SK-N-SH treated with all-trans-retinoic acid at 6 μM for 48 hours (cell line): Measurements from ENCODE around the gene MYEOV.

Experiments used
- BACH2 ChIP-seq: fragments of 250-450 bp; sonication (Bioruptor Pico); IDR thresholded peaks from 2 replicates; pipeline ENCODE4 v1.9.0; 2021; ENCODE audit warnings: mild to moderate bottlenecking, borderline replicate concordance
- CREB5 ChIP-seq: fragments of 250-450 bp; sonication (Bioruptor Pico); IDR thresholded peaks from 2 replicates; pipeline ENCODE4 v1.5.1; 2020; ENCODE audit warnings: low read depth, mild to moderate bottlenecking, moderate library complexity
- CSDC2 ChIP-seq: fragments of 250-450 bp; sonication (Bioruptor Pico); IDR thresholded peaks from 2 replicates; pipeline ENCODE4 v1.5.0; 2020; ENCODE audit warnings: mild to moderate bottlenecking, moderate library complexity
- ISL1 ChIP-seq: fragments of 250-450 bp; sonication (Bioruptor Pico); IDR thresholded peaks from 2 replicates; pipeline ENCODE4 v2.1.2; 2022; ENCODE audit warnings: mild to moderate bottlenecking, moderate library complexity
- SNAI2 ChIP-seq: fragments of 250-450 bp; sonication (Bioruptor Pico); IDR thresholded peaks from 2 replicates; pipeline ENCODE4 v1.5.0; 2020; ENCODE audit warnings: mild to moderate bottlenecking, moderate library complexity
- TCF4 ChIP-seq: fragments of 250-450 bp; sonication (Bioruptor Pico); IDR thresholded peaks from 2 replicates; pipeline ENCODE4 v1.8.0; 2021; ENCODE audit warnings: mild to moderate bottlenecking, moderate library complexity, borderline replicate concordance
- TOX ChIP-seq: fragments of 250-450 bp; sonication (Bioruptor Pico); IDR thresholded peaks from 2 replicates; pipeline ENCODE4 v1.8.0; 2021; ENCODE audit warnings: mild to moderate bottlenecking, moderate library complexity, borderline replicate concordance
- TSHZ2 ChIP-seq: fragments of 250-450 bp; sonication (Bioruptor Pico); IDR thresholded peaks from 2 replicates; pipeline ENCODE4 v1.5.0; 2020; ENCODE audit warnings: mild to moderate bottlenecking, moderate library complexity
- ZFP3 ChIP-seq: fragments of 250-450 bp; sonication (Bioruptor Pico); IDR thresholded peaks from 2 replicates; pipeline ENCODE4 v1.5.0; 2020; ENCODE audit warnings: mild to moderate bottlenecking, moderate library complexity
- ZNF70 ChIP-seq: fragments of 450-650 bp; formaldehyde crosslinking; IDR thresholded peaks from 2 replicates; pipeline ENCODE4 v1.5.0; 2020; ENCODE audit warnings: mild to moderate bottlenecking, moderate library complexity
- ZNF8 ChIP-seq: fragments of 450-650 bp; formaldehyde crosslinking; IDR thresholded peaks from 2 replicates; pipeline ENCODE4 v1.5.0; 2020; ENCODE audit warnings: mild to moderate bottlenecking, moderate library complexity

- TF ChIP-seq BACH2 (no peak), CSDC2 (CRISPR knock-in tag) (no peak), SNAI2 (CRISPR knock-in tag) (no peak), CREB5 (no peak), ZFP3 (CRISPR knock-in tag) (0 out of 2 replicates have a peak, but pooled peaks have one; percentile 35), TCF4 (no peak), TOX (CRISPR knock-in tag) (no peak), ISL1 (CRISPR knock-in tag) (no peak), ZNF70 (no peak), TSHZ2 (CRISPR knock-in tag) (no peak), ZNF8 (CRISPR knock-in tag) (no peak)
Observed at GRCh38 chr11:69301455-69302401, 7.8 kb downstream of the MYEOV start.
